IMR-90 (cell line): ENCODE results near the gene PNCK. TPM values are rescaled to one million over a fixed set of nuclear protein-coding genes. Genes with fewer than 3 reads are reported as not detected.

ENCODE experiments used
- ATAC-seq: fragments of 200-7000 bp; cut with Tn5 transposase; 2 replicates; pipeline ENCODE4 v1.9.1; 2020; ENCODE audit warnings: low read depth, mild to moderate bottlenecking, moderate library complexity
- BruUV-seq: library from RNA; stranded (reverse); fragments of 400-500 nt; replicated peaks from 2 replicates; lab custom pipeline; 2021; lab: Mats Ljungman, UMichigan
- CTCF ChIA-PET: fragments of 300-600 bp; formaldehyde crosslinking; extraction: SDS; loops from one replicate; lab custom pipeline; 2021; ENCODE audit warnings: antibody characterized with exemption; lab: Yijun Ruan, JAX
- POLR2A ChIA-PET: fragments of 300-600 bp; sonication (Branson Sonifier 250); formaldehyde crosslinking; loops from one replicate; lab custom pipeline; 2022; ENCODE audit warnings: antibody characterized with exemption; ENCODE audit not compliant: unreplicated experiment; lab: Charles Lee
- DNase-seq: peaks from one replicate; pipeline ENCODE4 v3.0.0; 2013
- H2AFZ ChIP-seq: replicated peaks from 2 replicates; pipeline ENCODE3; 2013; ENCODE audit warnings: low read length, mild to moderate bottlenecking; ENCODE audit not compliant: poor library complexity
- H2AK5ac ChIP-seq: 2 replicates; pipeline ENCODE4 v1.6.1; 2013; ENCODE audit warnings: low read depth, low read length, inconsistent platforms
- H2AK9ac ChIP-seq: replicated peaks from 2 replicates; pipeline ENCODE3; 2013; ENCODE audit warnings: mild to moderate bottlenecking, low read depth, low read length, moderate library complexity; ENCODE audit not compliant: poor library complexity
- H2BK120ac ChIP-seq: 2 replicates; pipeline ENCODE4 v1.6.1; 2013; ENCODE audit warnings: low read depth, low read length, inconsistent platforms
- H2BK15ac ChIP-seq: 3 replicates; pipeline ENCODE4 v1.6.1; 2013; ENCODE audit warnings: low read depth, low read length, inconsistent platforms
- H2BK20ac ChIP-seq: 2 replicates; pipeline ENCODE4 v1.6.1; 2013; ENCODE audit warnings: low read depth, mild to moderate bottlenecking, inconsistent platforms, low read length, moderate library complexity
- H2BK5ac ChIP-seq: 2 replicates; pipeline ENCODE4 v1.6.1; 2013; ENCODE audit warnings: mild to moderate bottlenecking, low read depth, low read length, inconsistent platforms; ENCODE audit not compliant: poor library complexity, severe bottlenecking
- H3K14ac ChIP-seq: replicated peaks from 2 replicates; pipeline ENCODE4 v1.6.1; 2013; ENCODE audit warnings: low read depth, low read length, inconsistent platforms
- H3K18ac ChIP-seq: 2 replicates; pipeline ENCODE4 v1.6.1; 2013; ENCODE audit warnings: low read depth, low read length, control low read depth
- H3K23ac ChIP-seq: 2 replicates; pipeline ENCODE4 v1.6.1; 2013; ENCODE audit warnings: low read depth, low read length, inconsistent platforms
- H3K27ac ChIP-seq: 2 replicates; pipeline ENCODE4 v1.5.1; 2013; ENCODE audit warnings: mild to moderate bottlenecking, control low read depth, low read length; ENCODE audit not compliant: insufficient read depth
- H3K27me3 ChIP-seq: 2 replicates; pipeline ENCODE4 v1.6.1; 2013; ENCODE audit warnings: low read length; ENCODE audit not compliant: control insufficient read depth, insufficient read depth
- H3K36me3 ChIP-seq: 2 replicates; pipeline ENCODE4 v1.6.1; 2013; ENCODE audit warnings: low read length, mixed read lengths; ENCODE audit not compliant: control insufficient read depth, insufficient read depth
- H3K4ac ChIP-seq: 2 replicates; pipeline ENCODE4 v1.6.1; 2013; ENCODE audit warnings: low read depth, low read length, inconsistent platforms
- H3K4me1 ChIP-seq: 2 replicates; pipeline ENCODE4 v1.6.1; 2013; ENCODE audit warnings: low read length, mixed read lengths; ENCODE audit not compliant: control insufficient read depth, insufficient read depth
- H3K4me2 ChIP-seq: 2 replicates; pipeline ENCODE4 v1.6.1; 2013; ENCODE audit warnings: low read depth, mild to moderate bottlenecking, control low read depth, low read length, moderate library complexity
- H3K4me3 ChIP-seq: 2 replicates; pipeline ENCODE4 v1.5.1; 2013; ENCODE audit warnings: low read depth, mild to moderate bottlenecking, control low read depth, low read length, moderate library complexity; ENCODE audit not compliant: insufficient read depth
- H3K56ac ChIP-seq: 2 replicates; pipeline ENCODE4 v1.6.1; 2013; ENCODE audit warnings: low read length, inconsistent platforms; ENCODE audit not compliant: insufficient read depth; ENCODE audit errors: extremely low read depth
- H3K79me1 ChIP-seq, 2 experiments: 2 replicates each; pipeline ENCODE4 v1.6.1; 2013; ENCODE audit warnings: low read length in 2 of 2, inconsistent platforms in 1 of 2, low read depth in 1 of 2
- H3K9ac ChIP-seq: 2 replicates; pipeline ENCODE4 v1.6.1; 2013; ENCODE audit warnings: low read depth, low read length, control low read depth
- H3K9me1 ChIP-seq: 2 replicates; pipeline ENCODE4 v1.6.1; 2013; ENCODE audit warnings: low read length, inconsistent platforms; ENCODE audit not compliant: insufficient read depth
- H3K9me3 ChIP-seq: 2 replicates; pipeline ENCODE4 v1.6.1; 2013; ENCODE audit warnings: low read length; ENCODE audit not compliant: control insufficient read depth, insufficient read depth
- H4K20me1 ChIP-seq: 2 replicates; pipeline ENCODE4 v1.6.1; 2013; ENCODE audit warnings: low read length, inconsistent platforms; ENCODE audit not compliant: insufficient read depth
- H4K5ac ChIP-seq: 2 replicates; pipeline ENCODE4 v1.6.1; 2013; ENCODE audit warnings: mild to moderate bottlenecking, low read depth, low read length, control low read depth
- H4K8ac ChIP-seq, 2 experiments: 2 replicates each; pipeline ENCODE4 v1.6.1; 2013; ENCODE audit warnings: low read depth in 2 of 2, low read length in 2 of 2, control low read depth in 1 of 2, inconsistent platforms in 1 of 2
- H4K91ac ChIP-seq: 2 replicates; pipeline ENCODE4 v1.6.1; 2013; ENCODE audit warnings: low read depth, low read length, inconsistent platforms; ENCODE audit not compliant: insufficient read depth
- CEBPB ChIP-seq: IDR thresholded peaks from 2 replicates; pipeline ENCODE4 v1.6.1; 2012; ENCODE audit warnings: low read depth, low read length, improper control_type of control experiment
- CHD1 ChIP-seq: IDR thresholded peaks from 2 replicates; pipeline ENCODE4 v1.6.1; 2012; ENCODE audit warnings: low read depth, low read length, improper control_type of control experiment
- MAFK ChIP-seq: IDR thresholded peaks from 2 replicates; pipeline ENCODE4 v1.6.1; 2012; ENCODE audit warnings: low read depth, low read length, improper control_type of control experiment
- NFE2L2 ChIP-seq: fragments of 150-350 bp; IDR thresholded peaks from 2 replicates; pipeline ENCODE4 v1.6.1; 2016; ENCODE audit warnings: low read depth, mild to moderate bottlenecking, low read length
- POLR2A ChIP-seq: IDR thresholded peaks from 2 replicates; pipeline ENCODE4 v1.6.1; 2012; ENCODE audit warnings: mild to moderate bottlenecking, low read depth, low read length
- RCOR1 ChIP-seq: IDR thresholded peaks from 2 replicates; pipeline ENCODE4 v1.6.1; 2012; ENCODE audit warnings: mild to moderate bottlenecking, low read length, improper control_type of control experiment; ENCODE audit not compliant: insufficient replicate concordance
- WGBS, 2 experiments: methylation state at CpG; one replicate each; pipeline versions ENCODE4 v1.1.5 to v1.1.7; 2013; ENCODE audit warnings: missing lambda C conversion rate in 2 of 2; ENCODE audit not compliant: insufficient read length in 1 of 2; ENCODE audit errors: extremely low coverage in 2 of 2; 5-methylcytosine and 5-hydroxymethylcytosine counted together
- dilution Hi-C: fragments of 300-500 bp; cut with HindIII; formaldehyde crosslinking; loops from one replicate; pipeline ENCODE4 v1.14.3; 2018; ENCODE audit warnings: low sequenced_read_pairs; ENCODE audit not compliant: unreplicated experiment
- in situ Hi-C: fragments of 300-500 bp; cut with MboI; formaldehyde crosslinking; loops from 3 replicates; pipeline ENCODE4 v1.14.3; 2019; ENCODE audit warnings: low sequenced_read_pairs, inconsistent platforms, mixed read lengths
- intact Hi-C: fragments of 100-400 bp; cut with micrococcal nuclease; formaldehyde crosslinking; loops from 2 replicates; pipeline ENCODE4 v1.10.0; 2022
- polyA plus RNA-seq, 3 experiments: library from polyadenylated mRNA; depleted of rRNA; stranded (reverse); fragments of >200 nt; gene quantifications; 2 replicates each; pipeline ENCODE4 v1.2.3, GENCODE V29; 2012; ENCODE audit warnings: low replicate concordance in 1 of 3
- total RNA-seq: library from RNA; depleted of rRNA; stranded (reverse); fragments of >200 nt; gene quantifications from 2 replicates; pipeline ENCODE4 v1.2.3, GENCODE V29; 2012
- TF ChIP-seq, protein P1 (sequence below): fragments of 150-350 bp; IDR thresholded peaks from 2 replicates; pipeline ENCODE4 v1.6.1; 2016; ENCODE audit warnings: low read depth, mild to moderate bottlenecking, low read length, moderate library complexity, borderline replicate concordance

The PNCK gene
- total and polyA plus RNA-seq, 2 of the 4 experiments (the other 2 are of a cell fraction) = 0.18 to 0.22 TPM

DNA sequence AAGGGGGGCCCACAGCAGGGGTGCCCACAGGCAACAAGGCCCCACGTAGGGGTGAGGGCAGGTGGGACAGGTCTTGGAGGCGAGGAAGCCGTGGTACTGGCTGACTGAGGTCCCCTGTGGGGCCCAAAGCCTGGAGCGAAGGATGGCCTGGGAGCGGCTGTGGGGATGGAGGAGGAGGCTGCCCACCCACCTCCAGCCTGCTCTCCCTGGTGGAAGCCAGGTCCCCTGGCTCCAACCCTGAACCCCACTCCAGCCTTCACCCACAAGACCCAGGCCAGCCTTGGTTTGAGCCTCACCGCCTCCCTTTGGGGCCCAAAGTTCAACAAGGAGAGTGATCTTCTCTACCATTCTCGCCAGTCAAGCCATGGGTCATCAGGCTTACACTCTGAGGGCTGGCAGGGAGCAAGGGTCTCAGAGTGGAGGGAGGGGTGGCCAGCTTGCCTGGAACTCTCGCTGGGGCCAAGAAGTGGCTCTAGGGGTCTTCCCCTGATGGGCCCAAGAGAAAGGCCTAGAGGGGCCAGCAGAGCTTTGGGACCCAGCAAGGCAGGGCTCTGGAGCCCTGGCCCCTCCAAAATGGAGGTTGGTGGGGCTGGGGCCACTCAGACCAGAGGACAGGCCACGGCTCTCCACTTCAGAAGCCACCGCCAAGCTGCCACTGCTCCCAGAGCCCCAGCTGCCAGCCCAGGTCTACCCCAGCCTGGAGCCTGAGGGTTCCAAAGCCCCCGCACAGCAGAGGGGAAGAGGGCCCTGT is 5.0 kb downstream of the PNCK start:
- ATAC-seq (no peak), DNase-seq (no peak)
- TF ChIP-seq, protein P1, sequence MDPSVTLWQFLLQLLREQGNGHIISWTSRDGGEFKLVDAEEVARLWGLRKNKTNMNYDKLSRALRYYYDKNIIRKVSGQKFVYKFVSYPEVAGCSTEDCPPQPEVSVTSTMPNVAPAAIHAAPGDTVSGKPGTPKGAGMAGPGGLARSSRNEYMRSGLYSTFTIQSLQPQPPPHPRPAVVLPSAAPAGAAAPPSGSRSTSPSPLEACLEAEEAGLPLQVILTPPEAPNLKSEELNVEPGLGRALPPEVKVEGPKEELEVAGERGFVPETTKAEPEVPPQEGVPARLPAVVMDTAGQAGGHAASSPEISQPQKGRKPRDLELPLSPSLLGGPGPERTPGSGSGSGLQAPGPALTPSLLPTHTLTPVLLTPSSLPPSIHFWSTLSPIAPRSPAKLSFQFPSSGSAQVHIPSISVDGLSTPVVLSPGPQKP = no peak
- TF ChIP-seq CEBPB (no peak), NFE2L2 (no peak), RCOR1 (no peak), CHD1 (no peak), POLR2A (no peak), MAFK (no peak)
- Histone ChIP-seq H3K56ac (no peak overlapping the region), H4K8ac (no peak overlapping the region), H2BK20ac (no peak overlapping the region), H3K27me3 (peaks cover 22% of the 10 kb centered on the region), H4K5ac (no peak overlapping the region), H2AK9ac (no peak overlapping the region), H2BK120ac (no peak overlapping the region), H3K14ac (no peak overlapping the region), H3K4me3 (no peak overlapping the region), H3K23ac (no peak overlapping the region), H3K36me3 (no peaks in the 10 kb centered on the region), H3K79me1 (no peaks in the 10 kb centered on the region), H4K20me1 (no peaks in the 10 kb centered on the region; the same call in 1 of the 2 replicates), H3K9ac (no peak overlapping the region), H3K27ac (no peak overlapping the region), H2AK5ac (no peak overlapping the region), H3K4me2 (no peak overlapping the region), H4K91ac (no peak overlapping the region), H3K18ac (no peak overlapping the region), H2BK5ac (no peak overlapping the region), H3K4me1 (no peaks in the 10 kb centered on the region), H3K9me3 (peaks cover 2% of the 10 kb centered on the region), H2BK15ac (no peak overlapping the region), H2AFZ (no peak overlapping the region), H3K9me1 (no peaks in the 10 kb centered on the region; the same call in 1 of the 2 replicates), H3K4ac (no peak overlapping the region)
- WGBS, 2 experiments = 29% methylated on average over 1 of the region's 11 CpGs; no CpG with 5 or more reads in 1 of the 2 experiments
- intact Hi-C loops (loop anchor here (1.0 to 5.0 kb wide), 6 partner anchors 59 to 726 kb away; no protein-coding TSS in a partner anchor), in situ Hi-C loops (loop anchor here (5.0 to 25.0 kb wide), 2 partner anchors 111 to 706 kb away; no protein-coding TSS in a partner anchor), dilution Hi-C loops (no loop called here)
- no TSS peak for BruUV-seq
- ChIA-PET CTCF (interaction anchor here (0.6 to 2.5 kb wide), 7 partner anchors 10 to 129 kb away, joined by 3 to 16 read pairs (median 5); no protein-coding TSS in a partner anchor), POLR2A (no interaction called here)
